PC-9 (cell line): ENCODE measurements around the gene AQP12B.

Source experiments
- EZH2 ChIP-seq: fragments of 200-600 bp; sonication (generic); IDR thresholded peaks from 2 replicates; pipeline ENCODE4 v1.8.0; 2017; ENCODE audit warnings: antibody characterized with exemption, low read depth
- TF ChIP-seq, protein P1 (sequence below): fragments of 200-600 bp; sonication (generic); conservative IDR thresholded peaks from 2 replicates; pipeline ENCODE4 v1.6.1; 2017; ENCODE audit warnings: mixed run types, antibody characterized with exemption, mild to moderate bottlenecking, moderate library complexity

DNA sequence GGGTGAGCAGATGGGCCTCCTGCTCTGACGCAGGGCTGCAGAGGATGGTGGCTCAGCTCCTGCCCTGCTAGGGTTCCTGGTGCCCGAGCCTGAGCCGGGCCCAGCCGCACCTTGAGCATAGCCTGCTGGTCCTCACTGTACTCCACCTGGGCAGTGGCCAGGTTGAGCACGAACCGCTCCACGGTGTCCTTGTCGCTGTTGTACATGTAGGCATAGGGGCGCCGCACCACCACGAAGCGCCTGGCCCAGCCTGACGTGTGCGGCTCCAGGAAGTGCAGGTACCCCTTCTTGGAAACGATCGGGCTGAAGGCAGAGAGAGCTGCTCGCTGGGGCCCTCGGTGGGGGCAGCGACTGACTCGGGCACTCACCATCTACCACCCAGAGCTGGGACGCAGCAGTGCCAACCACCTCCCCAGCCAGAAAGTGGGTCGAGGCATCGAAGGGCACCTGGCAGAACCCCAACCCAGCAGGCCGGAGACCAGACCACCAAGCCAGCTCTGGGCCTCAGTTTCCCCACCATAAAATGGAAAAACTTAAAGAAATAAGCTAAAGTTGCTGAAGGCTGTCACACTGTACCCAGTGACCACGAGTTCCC lies 36.3 kb upstream of the AQP12B start:
- TF ChIP-seq, protein P1, sequence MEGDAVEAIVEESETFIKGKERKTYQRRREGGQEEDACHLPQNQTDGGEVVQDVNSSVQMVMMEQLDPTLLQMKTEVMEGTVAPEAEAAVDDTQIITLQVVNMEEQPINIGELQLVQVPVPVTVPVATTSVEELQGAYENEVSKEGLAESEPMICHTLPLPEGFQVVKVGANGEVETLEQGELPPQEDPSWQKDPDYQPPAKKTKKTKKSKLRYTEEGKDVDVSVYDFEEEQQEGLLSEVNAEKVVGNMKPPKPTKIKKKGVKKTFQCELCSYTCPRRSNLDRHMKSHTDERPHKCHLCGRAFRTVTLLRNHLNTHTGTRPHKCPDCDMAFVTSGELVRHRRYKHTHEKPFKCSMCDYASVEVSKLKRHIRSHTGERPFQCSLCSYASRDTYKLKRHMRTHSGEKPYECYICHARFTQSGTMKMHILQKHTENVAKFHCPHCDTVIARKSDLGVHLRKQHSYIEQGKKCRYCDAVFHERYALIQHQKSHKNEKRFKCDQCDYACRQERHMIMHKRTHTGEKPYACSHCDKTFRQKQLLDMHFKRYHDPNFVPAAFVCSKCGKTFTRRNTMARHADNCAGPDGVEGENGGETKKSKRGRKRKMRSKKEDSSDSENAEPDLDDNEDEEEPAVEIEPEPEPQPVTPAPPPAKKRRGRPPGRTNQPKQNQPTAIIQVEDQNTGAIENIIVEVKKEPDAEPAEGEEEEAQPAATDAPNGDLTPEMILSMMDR = no peak
- no peak for TF ChIP-seq EZH2
